ENCODE measurements around the gene DGKG.

DNA sequence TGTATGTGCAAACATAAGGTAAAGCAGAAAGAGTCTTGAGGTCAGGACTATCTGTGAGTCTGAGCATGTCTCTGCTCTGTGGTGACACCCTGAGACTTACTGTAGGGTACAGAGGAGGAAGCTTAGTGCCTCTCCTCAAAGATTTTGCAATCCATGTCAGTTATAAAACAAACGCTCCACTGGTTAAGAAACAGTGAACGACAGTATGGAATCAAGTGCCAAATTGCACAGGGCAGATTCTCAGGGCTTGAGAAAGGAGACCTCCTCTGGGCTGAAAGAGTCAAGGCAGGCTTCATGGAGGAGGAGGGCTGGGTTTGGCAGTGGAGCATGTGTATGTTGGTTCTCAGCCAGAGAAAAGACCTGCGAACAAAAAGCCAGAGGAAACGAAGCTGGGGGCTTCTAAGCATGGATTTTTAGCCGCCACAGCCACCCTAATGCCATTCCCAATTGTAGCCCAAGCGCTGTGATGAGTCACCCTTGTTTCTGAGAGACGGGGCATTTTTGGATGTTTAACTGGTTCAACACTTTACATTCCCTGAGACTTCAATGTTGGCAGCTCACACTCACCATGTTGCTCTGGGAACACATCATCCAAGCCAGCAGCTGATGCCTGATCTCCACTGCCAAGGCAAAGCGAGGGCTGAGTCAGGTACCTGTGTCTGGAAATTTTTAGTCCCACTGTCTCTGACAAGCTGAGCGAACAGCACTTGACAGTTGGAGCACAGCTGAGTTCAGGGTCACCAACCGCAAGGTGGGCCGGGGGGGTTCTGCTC lies 3.4 kb upstream of the DGKG start:
- TF ChIP-seq SUZ12 (IDR thresholded peaks at IDR 0.05; ENCODE audit: extremely low read depth, insufficient read depth, insufficient read length), result no peak
- no peak for TF ChIP-seq YY1 (IDR thresholded peaks at IDR 0.05; ENCODE audit: insufficient read depth, insufficient read length)

All from NT2/D1 (cell line).